H1 (cell line): ENCODE data around the gene KIF27. TPM values are rescaled to one million over a fixed set of nuclear protein-coding genes. Genes with fewer than 3 reads are reported as not detected.

ENCODE experiments used
- ASH2L ChIP-seq: fragments of 200-600, 300-600 bp; sonication (generic); IDR thresholded peaks from one replicate; pipeline ENCODE4 v1.7.1; 2017; ENCODE audit warnings: low read length
- HDAC6 ChIP-seq: IDR thresholded peaks from one replicate; pipeline ENCODE4 v1.7.1; 2012; ENCODE audit warnings: low read depth, mild to moderate bottlenecking, inconsistent platforms, low read length, moderate library complexity
- RNF2 ChIP-seq: fragments of 200-900, 300-1000 bp; sonication (generic); IDR thresholded peaks from 2 replicates; pipeline ENCODE4 v1.7.1; 2016; ENCODE audit warnings: borderline replicate concordance, low read depth, mild to moderate bottlenecking, antibody characterized with exemption, low read length; ENCODE audit not compliant: poor library complexity, severe bottlenecking; ENCODE audit errors: missing control alignments
- SUZ12 ChIP-seq: fragments of 200-600 bp; sonication (generic); IDR thresholded peaks from 2 replicates; pipeline ENCODE4 v1.6.1; 2012; ENCODE audit warnings: mild to moderate bottlenecking, inconsistent platforms, low read length, moderate library complexity, mixed read lengths
- TBP ChIP-seq: IDR thresholded peaks from 2 replicates; pipeline ENCODE4 v1.6.1; 2011; ENCODE audit warnings: low read depth, low read length, improper control_type of control experiment
- TCF12 ChIP-seq: IDR thresholded peaks from 2 replicates; pipeline ENCODE4 v1.6.1; 2011; ENCODE audit warnings: low read depth, mild to moderate bottlenecking, low read length
- ZNF274 ChIP-seq: IDR thresholded peaks from 2 replicates; pipeline ENCODE4 v1.7.0; 2012; ENCODE audit warnings: low read length, borderline replicate concordance; ENCODE audit errors: extremely low read depth
- microRNA-seq, 2 experiments: library from miRNA; unstranded; fragments of <30 nt; microRNA quantifications; one replicate each; pipeline versions ENCODE4 to v1.2.0, GENCODE V29; 2016 to 2020; ENCODE audit warnings: borderline microRNAs expressed in 2 of 2, borderline number of aligned reads in 2 of 2, borderline replicate concordance in 1 of 2
- polyA plus RNA-seq, 7 experiments: library from polyadenylated mRNA; depleted of rRNA in 3 of 7; stranded (reverse) in 5 of 7; unstranded in 2 of 7; fragments of >200 nt in 5 of 7; fragments of 200-250 nt in 2 of 7; gene quantifications; 1 replicate in 5 of 7; 2 replicates in 1 of 7; 4 replicates in 1 of 7; pipeline versions ENCODE4 v1.2.1 to v1.2.3, GENCODE V29; 2011 to 2013; ENCODE audit warnings: missing spikeins in 2 of 7, mixed read lengths in 2 of 7
- total RNA-seq: library from RNA; stranded (reverse); fragmentation: NEBNext Ultra II Directional; extraction: Animal tissue kit (Norgen Biotek cat#: 25700); gene quantifications from 2 replicates; pipeline ENCODE4 v1.2.1, GENCODE V29; 2021
- TF ChIP-seq, protein P1 (sequence below): IDR thresholded peaks from 2 replicates; pipeline ENCODE4 v1.6.1; 2012; ENCODE audit warnings: inconsistent platforms

The KIF27 gene
- total and polyA plus RNA-seq, 2 of the 8 experiments (the other 6 are each of a cell fraction or from before 2014, with no cell fraction given): 0.47 to 7.0 TPM

DNA sequence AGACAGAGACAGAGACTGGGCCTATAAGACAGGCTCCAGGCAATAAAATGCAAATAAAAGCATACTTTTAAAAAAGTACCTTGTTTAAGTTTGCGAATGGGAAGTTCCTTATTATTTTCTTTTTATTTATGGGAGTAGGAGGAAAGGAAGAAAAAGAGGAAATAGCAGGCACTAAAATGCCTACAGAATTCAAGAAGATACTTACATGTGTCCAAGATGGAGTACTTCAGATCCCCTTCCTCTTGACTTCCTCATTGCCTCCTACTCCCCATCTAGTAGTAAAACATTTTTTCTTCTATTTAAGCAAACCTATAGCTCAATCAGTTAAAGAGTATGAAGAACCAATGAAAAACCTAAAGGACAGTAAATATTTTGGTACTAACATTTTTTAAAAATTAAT is 128.5 kb downstream of the KIF27 start (continued):
- TF ChIP-seq TBP (no peak), SUZ12 (no peak), TCF12 (no peak), ASH2L (no peak), RNF2 (no peak), HDAC6 (no peak), ZNF274 (no peak)
- TF ChIP-seq, protein P1, sequence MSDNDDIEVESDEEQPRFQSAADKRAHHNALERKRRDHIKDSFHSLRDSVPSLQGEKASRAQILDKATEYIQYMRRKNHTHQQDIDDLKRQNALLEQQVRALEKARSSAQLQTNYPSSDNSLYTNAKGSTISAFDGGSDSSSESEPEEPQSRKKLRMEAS: no peak

Small RNA genes lying within 50 kb of the gene (microRNA-seq; reads per million reads assigned to microRNA genes)
- 35.2 to 71.1 reads per million in 2 experiments for gene MIR7-1

Other genes with a start within 250 kb of the KIF27 start
- 101 and 105 TPM in 2 replicates for gene UBQLN1, start 213.5 kb downstream of the KIF27 start, total RNA-seq
- 49.8 and 62.4 TPM in 2 replicates for gene UBQLN1, start 213.5 kb downstream of the KIF27 start, polyA plus RNA-seq (2011; rRNA removed)
- gene GKAP1, start 103.7 kb downstream of the KIF27 start, total RNA-seq: 5.3 and 5.7 TPM in 2 replicates
- 0.69 and 0.97 TPM in 2 replicates for gene GKAP1, start 103.7 kb downstream of the KIF27 start, polyA plus RNA-seq (2011; rRNA removed)
- gene HNRNPK, start 58.8 kb upstream of the KIF27 start, total RNA-seq: 851 and 887 TPM in 2 replicates
- gene HNRNPK, start 58.8 kb upstream of the KIF27 start, polyA plus RNA-seq (2011; rRNA removed): 414 and 560 TPM in 2 replicates
- gene RMI1, start 59.4 kb upstream of the KIF27 start, total RNA-seq: 34.1 and 34.6 TPM in 2 replicates
- 2.7 and 3.0 TPM in 2 replicates for gene RMI1, start 59.4 kb upstream of the KIF27 start, polyA plus RNA-seq (2011; rRNA removed)